ENCODE results near the gene CLBA1.

The CLBA1 gene

DNA sequence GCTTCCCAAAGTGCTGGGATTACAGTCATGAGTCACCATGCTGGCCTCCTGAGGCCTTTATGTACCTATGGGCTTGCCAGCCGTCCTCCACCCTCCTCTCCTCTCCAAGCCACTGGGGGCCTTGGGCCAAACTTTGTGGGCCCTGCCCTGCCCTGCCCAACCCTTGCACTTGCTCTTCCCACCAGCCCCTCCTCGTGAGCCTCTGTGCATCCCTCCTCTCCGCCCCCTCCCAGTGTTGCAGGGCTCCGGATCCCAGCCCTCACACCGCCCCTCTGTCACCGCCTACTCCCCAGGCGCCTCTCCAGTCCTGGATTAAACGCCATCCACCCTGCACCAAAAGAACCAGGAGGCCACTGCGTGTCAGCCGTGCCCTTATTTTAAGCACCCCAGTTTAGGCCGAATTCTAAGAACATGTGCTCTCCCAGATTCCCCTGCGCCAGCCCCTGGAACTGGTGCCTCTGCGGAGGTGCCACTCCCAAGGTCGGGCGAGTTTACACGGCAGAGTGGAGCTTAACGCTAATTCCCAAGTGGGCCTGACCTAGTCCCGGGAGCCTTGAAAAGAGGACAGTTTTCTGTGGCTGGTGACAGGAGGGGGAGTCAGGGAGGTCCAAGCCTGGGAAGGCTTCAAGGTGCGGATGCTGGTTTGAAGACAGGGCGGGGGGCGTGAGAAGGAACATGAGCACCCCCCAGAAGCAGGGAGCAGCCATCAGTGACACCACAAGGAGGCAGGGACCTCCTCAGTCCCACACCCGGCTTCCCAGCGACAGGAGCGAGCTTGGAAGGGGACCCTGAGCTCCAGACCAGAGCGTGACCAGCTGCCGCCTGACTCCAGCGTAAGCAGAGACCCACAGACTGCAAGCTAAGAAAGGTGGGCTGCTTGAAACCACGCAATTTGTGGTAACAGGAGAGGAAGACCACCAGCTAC lies 56.5 kb downstream of the CLBA1 start:
- in situ Hi-C loops (cut with HindIII; ENCODE audit: low sequenced_read_pairs): no loop called here

DNA sequence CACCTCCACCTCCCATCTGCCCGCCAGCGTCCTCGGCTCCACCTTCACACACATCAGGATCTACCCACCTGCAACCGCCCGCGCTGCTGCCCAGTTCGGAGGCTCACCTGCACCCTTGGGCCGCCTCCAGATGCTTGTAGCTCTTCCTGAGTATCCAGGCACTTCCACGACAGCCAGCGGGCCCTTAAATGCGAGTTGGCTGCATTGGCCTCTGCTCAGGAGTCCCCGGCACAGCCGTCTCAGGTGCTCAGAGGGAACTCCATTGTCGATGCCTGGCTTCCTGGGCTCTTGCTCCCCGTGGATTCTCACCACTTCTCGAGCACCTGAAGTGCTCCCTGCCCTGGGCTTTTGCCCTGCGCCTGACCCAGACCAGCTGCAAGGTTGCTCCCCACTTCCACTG lies 57.2 kb downstream of the CLBA1 start:
- in situ Hi-C loops (cut with HindIII; ENCODE audit: low sequenced_read_pairs): no loop called here

DNA sequence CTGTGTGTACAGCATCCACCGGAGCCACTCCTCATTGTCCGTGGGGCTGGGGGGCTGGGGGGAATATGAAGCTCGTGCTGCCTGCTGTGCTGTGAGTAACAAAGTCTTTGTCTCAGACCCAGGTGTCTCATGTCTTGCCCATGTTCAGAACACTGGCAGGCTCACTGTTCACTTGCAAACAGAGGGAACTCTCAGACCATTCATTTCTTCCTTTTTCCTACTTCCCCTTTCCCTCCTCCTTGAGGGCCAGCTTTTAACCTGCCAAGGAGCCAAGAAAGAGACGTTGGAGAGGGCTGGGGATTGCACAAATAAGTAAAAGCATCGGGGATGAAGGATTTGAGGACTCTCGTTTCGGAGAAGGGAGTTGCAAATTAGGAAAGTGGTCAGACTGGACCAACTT lies 58.1 kb downstream of the CLBA1 start:
- in situ Hi-C loops (cut with HindIII; ENCODE audit: low sequenced_read_pairs): no loop called here

Data from DLD1 (cell line).